HG03432 (cell line): ENCODE data around the gene MSH4.

Experiments
- ATAC-seq: cut with Tn5 transposase; IDR thresholded peaks from one replicate; pipeline ENCODE4 v1.9.1; 2021; ENCODE audit warnings: mild to moderate bottlenecking, moderate library complexity; ENCODE audit not compliant: unreplicated experiment

Gene MSH4

DNA sequence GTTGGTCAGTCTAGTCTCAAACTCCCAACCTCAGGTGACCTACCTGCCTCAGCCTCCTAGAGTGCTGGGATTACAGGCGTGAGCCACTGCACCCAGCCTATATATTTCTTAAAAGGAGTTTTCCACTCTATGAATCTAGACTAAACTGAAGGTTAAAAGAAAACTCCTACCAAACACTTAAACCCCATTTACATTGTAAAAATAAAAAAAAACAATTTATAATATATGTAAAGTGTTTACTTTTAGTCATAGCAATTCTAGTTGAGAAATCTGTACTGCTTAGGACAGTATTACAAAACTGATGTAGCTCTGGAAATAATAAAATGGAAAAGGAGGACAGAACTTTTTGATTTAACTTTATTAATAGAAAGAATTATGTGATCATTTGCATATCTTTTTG, 126.0 kb downstream of the MSH4 start:
- no peak for ATAC-seq

GRCh38 chr1:75932304-75932703, 135.6 kb downstream of the MSH4 start, which contains the start of gene ASB17:
TSS of gene ASB17 (minus strand) at chr1:75932404. CDS start at chr1:75932291, 113 bp downstream.
- ATAC-seq: no peak

GRCh38 chr1:75937034-75937433, 140.4 kb downstream of the MSH4 start:
- ATAC-seq: peak; percentile 77

DNA sequence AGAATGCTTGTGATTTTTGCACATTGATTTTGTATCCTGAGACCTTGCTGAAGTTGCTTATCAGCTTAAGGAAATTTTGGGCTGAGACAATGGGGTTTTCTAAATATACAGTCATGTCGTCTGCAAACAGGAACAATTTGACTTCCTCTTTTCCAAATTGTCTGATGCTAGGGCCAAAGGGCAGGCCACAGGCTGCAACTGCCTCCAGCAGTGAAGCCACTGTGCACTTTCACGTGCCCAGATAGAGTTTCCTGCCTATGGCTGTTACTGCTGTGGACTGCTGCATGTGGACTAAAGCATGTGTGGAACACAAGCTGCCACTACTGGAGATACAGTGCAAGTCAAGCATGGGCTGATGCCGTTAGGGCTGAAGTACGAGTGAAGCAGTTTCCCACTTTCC, 146.4 kb downstream of the MSH4 start:
- ATAC-seq: peak; percentile 59

- no peak for ATAC-seq
Measured at GRCh38 chr1:75950176-75950575, 153.5 kb downstream of the MSH4 start.

GRCh38 chr1:75952016-75952415, 155.3 kb downstream of the MSH4 start:
- no peak for ATAC-seq

GRCh38 chr1:75953461-75953860, 156.8 kb downstream of the MSH4 start:
- ATAC-seq: no peak

DNA sequence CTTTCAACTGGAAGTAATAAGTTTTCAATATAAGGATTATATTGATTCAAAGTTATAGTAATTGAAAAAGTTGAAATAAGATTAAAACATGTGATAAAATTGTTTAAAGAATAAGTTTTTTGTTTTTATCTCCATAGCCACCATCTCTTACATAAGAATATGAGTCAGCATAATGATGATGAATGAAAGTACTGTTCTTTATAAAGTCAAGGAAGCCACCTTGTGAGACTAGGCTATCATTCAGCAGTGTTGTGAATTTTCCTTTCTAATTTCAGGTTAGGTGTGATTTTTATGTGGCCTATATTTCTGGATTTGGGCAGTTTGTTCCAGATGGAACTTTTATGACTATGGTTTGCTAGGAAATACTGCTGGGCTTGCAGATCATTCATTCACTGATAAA, 157.9 kb downstream of the MSH4 start:
- ATAC-seq: no peak
